ENCODE results near the gene GNAZ. TPM values are rescaled to one million over a fixed set of nuclear protein-coding genes. Genes with fewer than 3 reads are reported as not detected.

GNAZ gene
- total and polyA plus RNA-seq, 2 donors (not counting 1 experiment from before 2014, with no cell fraction given), result 2.8 to 9.1 TPM

DNA sequence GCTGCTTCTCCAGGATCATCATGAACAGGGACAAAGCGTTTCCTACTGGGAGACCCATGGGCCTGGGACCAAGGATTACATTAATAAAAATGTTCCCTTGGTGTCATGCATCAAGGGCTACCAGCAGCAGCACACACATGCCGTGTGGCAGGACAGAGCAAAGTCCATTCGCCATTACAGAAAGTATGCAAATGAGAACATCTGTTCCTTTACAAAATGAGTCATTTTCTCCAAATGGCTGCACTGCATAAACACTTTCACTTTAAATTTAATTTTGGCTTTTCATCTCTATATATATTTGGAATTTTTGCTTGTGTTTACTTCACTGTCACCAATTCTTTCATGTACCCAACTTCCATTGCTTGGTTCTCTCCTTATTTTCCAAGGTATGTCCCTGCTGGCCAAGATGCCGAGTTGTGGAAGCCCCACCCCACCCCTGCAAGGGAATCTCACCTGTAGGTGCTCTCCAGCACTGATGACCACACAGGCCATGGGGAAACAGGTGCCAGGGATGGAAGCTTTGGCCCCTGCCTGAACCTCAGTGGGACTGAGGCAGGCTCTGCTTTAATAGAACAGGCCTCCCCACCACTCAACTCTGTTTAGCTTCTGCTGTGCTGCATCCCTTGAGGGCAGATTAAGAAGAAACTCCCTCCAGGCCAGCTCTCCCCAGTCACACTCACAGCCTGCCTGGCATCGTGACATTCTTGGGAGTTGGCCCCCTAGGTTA is 15.6 kb upstream of the GNAZ start:
- peak overlapping the region; percentile 90 for H3K27ac Mint-ChIP-seq
- peak overlapping the region; percentile 32 for H3K4me2 ChIP-seq (replicated peaks; ENCODE audit: low read depth, low read length, poor library complexity, severe bottlenecking)
- peaks cover 36% of the 10 kb centered on the region for H3K4me1 Mint-ChIP-seq
- H3K79me2 ChIP-seq (ENCODE audit: control insufficient read depth, insufficient read depth, low read length), result no peaks in the 10 kb centered on the region
- no peaks in the 10 kb centered on the region for H3K36me3 ChIP-seq (replicated peaks in 1 of 2; ENCODE audit: control extremely low read depth in 1 of 2, control insufficient read depth in 1 of 2, extremely low read depth in 1 of 2, insufficient read depth in 2 of 2, low read length in 1 of 2)
- no peaks in the 10 kb centered on the region for H4K20me1 ChIP-seq (ENCODE audit: control insufficient read depth, insufficient read depth, low read length, poor library complexity, severe bottlenecking)
- DNase-seq (no peak), ATAC-seq (ENCODE audit: low read depth) (peak; percentile 83)
- peak overlapping the region; percentile 64 for H3K4me3 Mint-ChIP-seq
- H3K27me3 ChIP-seq (replicated peaks in 1 of 4; ENCODE audit: control extremely low read depth in 1 of 4, control insufficient read depth in 3 of 4, insufficient read depth in 4 of 4, low read length in 3 of 4), result no peaks in the 10 kb centered on the region
- TF ChIP-seq EZH2 (IDR thresholded peaks at IDR 0.05; ENCODE audit: borderline replicate concordance, insufficient read depth, low read depth, low read length, poor library complexity, severe bottlenecking), result no peak
- TF ChIP-seq, protein P1, sequence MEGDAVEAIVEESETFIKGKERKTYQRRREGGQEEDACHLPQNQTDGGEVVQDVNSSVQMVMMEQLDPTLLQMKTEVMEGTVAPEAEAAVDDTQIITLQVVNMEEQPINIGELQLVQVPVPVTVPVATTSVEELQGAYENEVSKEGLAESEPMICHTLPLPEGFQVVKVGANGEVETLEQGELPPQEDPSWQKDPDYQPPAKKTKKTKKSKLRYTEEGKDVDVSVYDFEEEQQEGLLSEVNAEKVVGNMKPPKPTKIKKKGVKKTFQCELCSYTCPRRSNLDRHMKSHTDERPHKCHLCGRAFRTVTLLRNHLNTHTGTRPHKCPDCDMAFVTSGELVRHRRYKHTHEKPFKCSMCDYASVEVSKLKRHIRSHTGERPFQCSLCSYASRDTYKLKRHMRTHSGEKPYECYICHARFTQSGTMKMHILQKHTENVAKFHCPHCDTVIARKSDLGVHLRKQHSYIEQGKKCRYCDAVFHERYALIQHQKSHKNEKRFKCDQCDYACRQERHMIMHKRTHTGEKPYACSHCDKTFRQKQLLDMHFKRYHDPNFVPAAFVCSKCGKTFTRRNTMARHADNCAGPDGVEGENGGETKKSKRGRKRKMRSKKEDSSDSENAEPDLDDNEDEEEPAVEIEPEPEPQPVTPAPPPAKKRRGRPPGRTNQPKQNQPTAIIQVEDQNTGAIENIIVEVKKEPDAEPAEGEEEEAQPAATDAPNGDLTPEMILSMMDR (IDR thresholded peaks at IDR 0.05), result no peak
- peaks cover 0 to 8% (median 2%) of the 10 kb centered on the region in 3 donors for H3K9me3 ChIP-seq (ENCODE audit: control extremely low read depth in 1 of 3, control insufficient read depth in 2 of 3, insufficient read depth in 1 of 3, low read length in 2 of 3)
- no peak overlapping the region for H3K4me3 ChIP-seq (ENCODE audit: control extremely low read depth in 1 of 5, extremely low read depth in 1 of 5, insufficient read depth in 1 of 5, low read depth in 2 of 5, low read length in 4 of 5)
- no peak overlapping the region for H3K27ac ChIP-seq (ENCODE audit: low read length in 2 of 2)
- H3K4me1 ChIP-seq (ENCODE audit: control insufficient read depth in 2 of 2, insufficient read depth in 2 of 2, low read length in 2 of 2), result peaks cover 16 to 27% of the 10 kb centered on the region in 2 donors
- peaks cover 13% of the 10 kb centered on the region for H3K9me3 Mint-ChIP-seq (ENCODE audit: insufficient read depth)
- H2AFZ ChIP-seq (ENCODE audit: insufficient read depth, low read depth, low read length, poor library complexity, severe bottlenecking), result peak overlapping the region; percentile 38
- intact Hi-C loops (cut with micrococcal nuclease), result loop anchor here (10.0 kb wide), 1 partner anchor 80 kb away; no protein-coding TSS in a partner anchor
- CTCF ChIA-PET, result no interaction called here
- POLR2A ChIA-PET, result interaction anchor here (0.7 to 1.3 kb wide), 2 partner anchors 13 to 29 kb away, joined by 3 read pairs; no protein-coding TSS in a partner anchor
- H3K27me3 Mint-ChIP-seq, result no peaks in the 10 kb centered on the region
- WGBS (ENCODE audit: insufficient coverage), result 44% methylated on average over 4 of the region's 5 CpGs
- H3K9ac ChIP-seq (ENCODE audit: low read length), result no peak overlapping the region

All from B cell (primary cell).